Lower lobe of right lung (tissue), 2 donors: ENCODE results near the gene ATXN1. TPM values are rescaled to one million over a fixed set of nuclear protein-coding genes. Genes with fewer than 3 reads are reported as not detected.

Experiments
- ATAC-seq, 2 donors: fragments of 200-7000 bp; cut with Tn5 transposase; one replicate each; pipeline ENCODE4 v1.9.1; 2020 to 2022; ENCODE audit warnings: mild to moderate bottlenecking in 2 of 2, moderate library complexity in 2 of 2
- DNase-seq: peaks from one replicate; pipeline ENCODE4 v3.0.0-alpha.2; 2020
- H3K27ac ChIP-seq: fragments of 200-600 bp; one replicate; pipeline ENCODE4 v1.8.0; 2022
- H3K27me3 ChIP-seq: fragments of 200-600 bp; one replicate; pipeline ENCODE4 v1.8.0; 2022; ENCODE audit warnings: low read depth
- H3K36me3 ChIP-seq: fragments of 200-600 bp; one replicate; pipeline ENCODE4 v1.8.0; 2022; ENCODE audit warnings: mild to moderate bottlenecking
- H3K4me1 ChIP-seq: fragments of 200-600 bp; one replicate; pipeline ENCODE4 v1.8.0; 2022
- H3K4me3 ChIP-seq: fragments of 200-600 bp; one replicate; pipeline ENCODE4 v1.8.0; 2022; ENCODE audit warnings: mild to moderate bottlenecking
- H3K9me3 ChIP-seq: fragments of 200-600 bp; one replicate; pipeline ENCODE4 v1.8.0; 2022
- intact Hi-C: fragments of 100-400 bp; cut with DNase I; formaldehyde crosslinking; loops from one replicate; pipeline ENCODE4 v1.11.0; 2022
- total RNA-seq: library from RNA; stranded (reverse); fragmentation: NEBNext Ultra II Directional; extraction: Animal tissue kit (Norgen Biotek cat#: 25700); gene quantifications from one replicate; pipeline ENCODE4 v1.2.1, GENCODE V29; 2021
- TF ChIP-seq, protein P1 (sequence below): fragments of 200-600 bp; IDR thresholded peaks from one replicate; pipeline ENCODE4 v1.8.0; 2022; ENCODE audit warnings: antibody characterized with exemption, mild to moderate bottlenecking
- donor health status: DM: no; HTN: yes; CAD: no; lungs with severe emphysema.

The ATXN1 gene
- total RNA-seq, 1 donor from 2014 or later: 75.9 TPM

DNA sequence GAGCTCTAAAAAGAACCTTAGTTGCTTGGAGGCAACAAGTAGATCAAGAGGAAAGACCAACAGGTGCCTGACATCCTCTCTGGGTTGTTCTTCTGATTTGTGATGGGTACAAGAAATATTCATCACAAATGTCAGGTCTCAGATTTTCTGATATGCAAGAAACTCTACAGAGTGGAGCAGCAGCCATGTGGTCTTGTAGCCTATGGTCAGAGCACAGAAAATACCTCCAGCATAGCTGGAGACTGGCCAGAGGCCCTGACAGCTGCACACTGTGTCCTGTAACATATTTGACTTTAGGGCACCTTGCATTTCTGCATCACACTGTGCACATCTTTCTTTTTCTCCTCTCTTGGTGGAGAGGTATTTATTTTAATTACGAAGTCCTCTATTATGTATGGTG, 406.6 kb downstream of the ATXN1 start:
- no peak for DNase-seq
- Histone ChIP-seq H3K4me3 (no peak overlapping the region), H3K27ac (no peak overlapping the region), H3K36me3 (no peaks in the 10 kb centered on the region), H3K4me1 (no peaks in the 10 kb centered on the region), H3K27me3 (no peaks in the 10 kb centered on the region), H3K9me3 (no peaks in the 10 kb centered on the region)
- TF ChIP-seq, protein P1, sequence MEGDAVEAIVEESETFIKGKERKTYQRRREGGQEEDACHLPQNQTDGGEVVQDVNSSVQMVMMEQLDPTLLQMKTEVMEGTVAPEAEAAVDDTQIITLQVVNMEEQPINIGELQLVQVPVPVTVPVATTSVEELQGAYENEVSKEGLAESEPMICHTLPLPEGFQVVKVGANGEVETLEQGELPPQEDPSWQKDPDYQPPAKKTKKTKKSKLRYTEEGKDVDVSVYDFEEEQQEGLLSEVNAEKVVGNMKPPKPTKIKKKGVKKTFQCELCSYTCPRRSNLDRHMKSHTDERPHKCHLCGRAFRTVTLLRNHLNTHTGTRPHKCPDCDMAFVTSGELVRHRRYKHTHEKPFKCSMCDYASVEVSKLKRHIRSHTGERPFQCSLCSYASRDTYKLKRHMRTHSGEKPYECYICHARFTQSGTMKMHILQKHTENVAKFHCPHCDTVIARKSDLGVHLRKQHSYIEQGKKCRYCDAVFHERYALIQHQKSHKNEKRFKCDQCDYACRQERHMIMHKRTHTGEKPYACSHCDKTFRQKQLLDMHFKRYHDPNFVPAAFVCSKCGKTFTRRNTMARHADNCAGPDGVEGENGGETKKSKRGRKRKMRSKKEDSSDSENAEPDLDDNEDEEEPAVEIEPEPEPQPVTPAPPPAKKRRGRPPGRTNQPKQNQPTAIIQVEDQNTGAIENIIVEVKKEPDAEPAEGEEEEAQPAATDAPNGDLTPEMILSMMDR: no peak
- no peak for ATAC-seq
- intact Hi-C loops: no loop called here

DNA sequence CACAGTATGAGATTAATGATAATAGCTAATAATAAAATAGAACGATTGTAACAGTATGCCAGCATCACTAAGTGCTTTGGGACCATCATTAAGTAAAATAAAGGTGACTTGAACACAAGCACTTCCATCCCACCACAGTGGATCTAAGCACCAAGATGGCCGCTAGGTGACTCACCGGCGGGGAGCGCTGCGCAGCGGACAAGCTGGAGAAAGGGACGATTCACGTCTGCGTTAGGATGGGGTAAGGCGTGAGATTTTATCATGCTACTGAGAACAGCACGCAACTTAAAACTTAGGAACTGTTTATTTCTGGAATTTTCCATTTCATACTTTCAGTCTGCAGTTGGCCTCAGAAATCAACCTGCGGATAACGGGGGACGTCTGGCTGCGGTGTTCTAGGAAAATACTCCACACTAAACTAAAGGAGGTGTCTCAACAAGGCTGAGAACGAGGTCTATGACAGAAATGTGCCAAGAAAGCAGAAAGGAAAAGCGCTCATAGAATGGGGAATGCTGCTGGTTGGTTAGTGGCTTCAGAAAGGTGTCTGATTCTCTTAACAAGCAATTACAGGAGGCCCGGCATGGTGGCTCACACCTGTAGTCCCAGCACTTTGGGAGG, 408.3 kb downstream of the ATXN1 start:
- TF ChIP-seq, protein P1: no peak
- H3K27ac ChIP-seq: no peak overlapping the region
- H3K27me3 ChIP-seq: no peaks in the 10 kb centered on the region
- H3K36me3 ChIP-seq: no peaks in the 10 kb centered on the region
- no peaks in the 10 kb centered on the region for H3K4me1 ChIP-seq
- no peak for DNase-seq
- intact Hi-C loops: no loop called here
- no peaks in the 10 kb centered on the region for H3K9me3 ChIP-seq
- no peak for ATAC-seq
- no peak overlapping the region for H3K4me3 ChIP-seq

GRCh38 chr6:16352258-16352635, 409.0 kb downstream of the ATXN1 start:
- no peak overlapping the region for H3K4me3 ChIP-seq
- H3K27ac ChIP-seq: no peak overlapping the region
- no peaks in the 10 kb centered on the region for H3K36me3 ChIP-seq
- no peaks in the 10 kb centered on the region for H3K9me3 ChIP-seq
- no peaks in the 10 kb centered on the region for H3K4me1 ChIP-seq
- TF ChIP-seq, protein P1: no peak
- intact Hi-C loops: no loop called here
- DNase-seq: no peak
- no peaks in the 10 kb centered on the region for H3K27me3 ChIP-seq
- no peak for ATAC-seq

DNA sequence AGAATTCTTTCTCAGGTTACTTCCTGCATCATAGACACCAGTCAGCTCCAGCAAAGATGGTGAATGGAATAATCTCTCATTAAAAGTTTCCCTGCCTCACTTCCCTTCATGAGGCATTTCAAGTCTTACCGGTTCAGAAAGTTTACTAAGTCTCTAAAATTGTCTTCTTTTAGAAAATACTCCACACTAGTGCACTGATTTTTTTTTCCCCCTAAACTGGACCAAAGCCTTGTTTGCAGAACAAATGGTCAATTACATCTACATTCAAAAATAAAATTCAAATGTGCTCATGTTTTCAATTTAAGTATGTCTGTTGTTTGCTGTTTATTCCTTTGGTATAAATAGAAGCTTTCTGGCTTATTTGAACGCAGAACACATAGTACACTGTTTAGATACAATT, 411.7 kb downstream of the ATXN1 start:
- no peak overlapping the region for H3K4me3 ChIP-seq
- DNase-seq (no peak), ATAC-seq (no peak)
- TF ChIP-seq, protein P1: no peak
- H3K4me1 ChIP-seq: peaks cover 12% of the 10 kb centered on the region
- H3K9me3 ChIP-seq: no peaks in the 10 kb centered on the region
- intact Hi-C loops: no loop called here
- no peaks in the 10 kb centered on the region for H3K36me3 ChIP-seq
- H3K27ac ChIP-seq: no peak overlapping the region
- H3K27me3 ChIP-seq: no peaks in the 10 kb centered on the region

DNA sequence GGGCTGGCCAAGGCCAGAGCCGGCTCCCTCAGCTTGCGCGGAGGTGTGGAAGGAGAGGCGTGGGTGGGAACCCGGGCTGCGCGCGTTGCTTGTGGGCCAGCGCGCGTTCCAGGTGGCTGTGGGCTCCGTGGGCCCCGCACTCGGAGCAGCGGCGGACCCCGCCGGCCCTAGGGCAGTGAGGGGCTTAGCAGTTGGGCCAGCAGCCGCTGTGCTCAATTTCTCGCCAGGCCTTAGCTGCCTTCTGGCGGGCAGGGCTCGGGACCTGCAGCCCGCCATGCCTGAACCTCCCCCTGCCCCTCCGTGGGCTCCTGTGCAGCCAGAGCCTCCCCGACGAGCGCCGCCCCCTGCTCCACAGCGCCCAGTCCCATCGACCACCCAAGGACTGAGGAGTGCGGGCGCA, 414.4 kb downstream of the ATXN1 start:
- intact Hi-C loops: no loop called here
- TF ChIP-seq, protein P1: no peak
- Histone ChIP-seq H3K4me3 (no peak overlapping the region), H3K36me3 (no peaks in the 10 kb centered on the region), H3K27ac (no peak overlapping the region), H3K27me3 (no peaks in the 10 kb centered on the region), H3K9me3 (no peaks in the 10 kb centered on the region), H3K4me1 (peaks cover 12% of the 10 kb centered on the region)
- no peak for ATAC-seq
- DNase-seq: no peak
